Common myeloid progenitor, CD34-positive (primary cell): ENCODE results near the gene ENTPD8. TPM values are rescaled to one million over a fixed set of nuclear protein-coding genes. Genes with fewer than 3 reads are reported as not detected.

Source experiments
- CTCF ChIA-PET: fragments of 350-600 bp; sonication (Branson Sonifier 250); formaldehyde crosslinking; loops from one replicate; lab custom pipeline; 2021; ENCODE audit warnings: antibody characterized with exemption; lab: Charles Lee
- POLR2A ChIA-PET: fragments of 350-600 bp; sonication (Branson Sonifier 250); formaldehyde crosslinking; loops from one replicate; lab custom pipeline; 2021; ENCODE audit warnings: antibody characterized with exemption; lab: Charles Lee
- DNase-seq, 3 donors: peaks; one replicate each; pipeline versions ENCODE4 v3.0.0 to v3.0.0-alpha.2; 2013
- H3K27ac ChIP-seq, 2 experiments: 1 replicate in 1 of 2; 2 replicates in 1 of 2; pipeline ENCODE4 v1.7.0; 2013; ENCODE audit warnings: inconsistent platforms in 2 of 2, low read length in 2 of 2, mild to moderate bottlenecking in 2 of 2, low read depth in 1 of 2, moderate library complexity in 1 of 2; ENCODE audit not compliant: severe bottlenecking in 2 of 2, insufficient read depth in 1 of 2, poor library complexity in 1 of 2
- H3K27me3 ChIP-seq, 5 experiments: replicated peaks in 2 of 5; 1 replicate in 3 of 5; 2 replicates in 2 of 5; pipeline versions ENCODE4 v1.6.1 to v1.7.0; 2013; ENCODE audit warnings: low read length in 4 of 5, mild to moderate bottlenecking in 2 of 5, moderate library complexity in 2 of 5, inconsistent platforms in 1 of 5; ENCODE audit not compliant: insufficient read depth in 5 of 5, control insufficient read depth in 4 of 5
- H3K36me3 ChIP-seq, 4 experiments: 1 replicate in 2 of 4; 2 replicates in 2 of 4; pipeline versions ENCODE4 v1.6.1 to v1.7.0; 2013; ENCODE audit warnings: low read length in 3 of 4, control low read depth in 1 of 4, mild to moderate bottlenecking in 1 of 4; ENCODE audit not compliant: control insufficient read depth in 4 of 4, insufficient read depth in 4 of 4
- H3K4me1 ChIP-seq, 4 experiments: 1 replicate in 3 of 4; 2 replicates in 1 of 4; pipeline versions ENCODE4 v1.6.1 to v1.7.1; 2013; ENCODE audit warnings: low read length in 3 of 4, mild to moderate bottlenecking in 3 of 4, control low read depth in 1 of 4, inconsistent platforms in 1 of 4, moderate library complexity in 1 of 4; ENCODE audit not compliant: control insufficient read depth in 4 of 4, insufficient read depth in 4 of 4; ENCODE audit errors: control extremely low read depth in 1 of 4
- H3K4me3 ChIP-seq, 7 experiments: 1 replicate in 4 of 7; 2 replicates in 3 of 7; pipeline versions ENCODE4 v1.5.1 to v1.7.0; 2013; ENCODE audit warnings: mild to moderate bottlenecking in 7 of 7, low read length in 6 of 7, moderate library complexity in 6 of 7, inconsistent platforms in 2 of 7, low read depth in 2 of 7, control low read depth in 1 of 7; ENCODE audit not compliant: insufficient read depth in 4 of 7, control insufficient read depth in 1 of 7; ENCODE audit errors: extremely low read depth in 1 of 7
- H3K9me3 ChIP-seq, 5 experiments: 1 replicate in 4 of 5; 2 replicates in 1 of 5; pipeline versions ENCODE4 v1.6.1 to v1.7.1; 2013; ENCODE audit warnings: low read length in 4 of 5, mild to moderate bottlenecking in 2 of 5, inconsistent platforms in 1 of 5, low read depth in 1 of 5, moderate library complexity in 1 of 5; ENCODE audit not compliant: control insufficient read depth in 4 of 5, insufficient read depth in 2 of 5; ENCODE audit errors: control extremely low read depth in 1 of 5
- WGBS: methylation state at CpG from one replicate; pipeline ENCODE4 v1.1.5; 2013; ENCODE audit not compliant: insufficient coverage; 5-methylcytosine and 5-hydroxymethylcytosine counted together
- polyA plus RNA-seq: library from polyadenylated mRNA; unstranded; fragments of 120-200 nt; gene quantifications from one replicate; pipeline ENCODE4 v1.2.1, GENCODE V29; 2013

The ENTPD8 gene, protein sequence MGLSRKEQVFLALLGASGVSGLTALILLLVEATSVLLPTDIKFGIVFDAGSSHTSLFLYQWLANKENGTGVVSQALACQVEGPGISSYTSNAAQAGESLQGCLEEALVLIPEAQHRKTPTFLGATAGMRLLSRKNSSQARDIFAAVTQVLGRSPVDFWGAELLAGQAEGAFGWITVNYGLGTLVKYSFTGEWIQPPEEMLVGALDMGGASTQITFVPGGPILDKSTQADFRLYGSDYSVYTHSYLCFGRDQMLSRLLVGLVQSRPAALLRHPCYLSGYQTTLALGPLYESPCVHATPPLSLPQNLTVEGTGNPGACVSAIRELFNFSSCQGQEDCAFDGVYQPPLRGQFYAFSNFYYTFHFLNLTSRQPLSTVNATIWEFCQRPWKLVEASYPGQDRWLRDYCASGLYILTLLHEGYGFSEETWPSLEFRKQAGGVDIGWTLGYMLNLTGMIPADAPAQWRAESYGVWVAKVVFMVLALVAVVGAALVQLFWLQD
- polyA plus RNA-seq = 0.88 TPM

DNA sequence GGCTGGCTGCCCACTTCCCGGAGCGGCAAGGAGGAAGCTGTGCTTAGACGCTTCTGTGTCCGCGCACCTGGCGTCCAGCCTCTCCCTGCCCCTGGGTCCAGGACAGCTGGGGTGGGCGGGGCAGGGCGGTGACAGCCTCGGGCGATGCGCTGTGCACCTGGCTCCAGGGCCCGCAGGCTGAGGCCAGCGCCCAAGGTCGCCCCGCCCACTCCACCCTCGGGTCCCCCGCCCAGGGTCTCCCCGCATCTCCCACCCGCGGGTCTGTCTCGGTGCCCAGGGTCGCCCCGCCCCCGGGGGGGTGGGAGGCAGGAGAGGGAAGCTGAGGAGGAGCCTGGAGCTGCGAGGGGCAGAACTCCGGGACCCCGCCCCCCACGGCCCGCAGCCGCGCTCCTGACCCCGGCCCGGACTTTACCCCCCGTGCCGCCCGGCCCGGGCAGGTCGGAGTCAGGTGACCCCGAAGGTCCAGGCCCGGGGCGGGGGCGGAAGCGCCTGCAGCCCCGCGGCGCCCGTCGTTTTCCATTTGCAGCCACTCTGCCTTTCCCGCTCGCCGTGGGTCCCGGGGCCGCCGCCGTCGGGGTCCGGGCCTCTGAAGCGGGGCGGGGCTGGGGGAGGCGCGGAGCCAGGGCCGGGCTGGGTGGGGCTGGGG lies at the start of gene ENTPD8:
TSS of gene ENTPD8 (minus strand) at position 69 of the 646 bp plus-strand sequence. CDS start 3,072 bp downstream, outside the sequence.
- peaks cover 0 to 2% (median 0%) of the 10 kb centered on the region in 5 experiments for H3K27me3 ChIP-seq
- CTCF ChIA-PET = interaction anchor here (1.3 to 5.0 kb wide), 3 partner anchors 18 to 144 kb away, joined by 3 to 33 read pairs (median 5); partner anchors contain the start of genes EXD3 and NOXA1
- no peak within 1 kb of the TSS for H3K27ac ChIP-seq
- H3K9me3 ChIP-seq = no peaks in the 10 kb centered on the region
- under 1% methylated on average over 28 of the region's 62 CpGs for WGBS
- POLR2A ChIA-PET = no interaction called here
- H3K4me3 ChIP-seq = peak within 1 kb of the TSS in 5 of 7 experiments; percentile 6 to 68 (median 56)
- DNase-seq = peak; percentile 42 to 67 (median 51)
- H3K4me1 ChIP-seq = peaks cover 0 to 15% (median 8%) of the 10 kb centered on the region in 4 experiments
- no peaks in the 10 kb centered on the region for H3K36me3 ChIP-seq

DNA sequence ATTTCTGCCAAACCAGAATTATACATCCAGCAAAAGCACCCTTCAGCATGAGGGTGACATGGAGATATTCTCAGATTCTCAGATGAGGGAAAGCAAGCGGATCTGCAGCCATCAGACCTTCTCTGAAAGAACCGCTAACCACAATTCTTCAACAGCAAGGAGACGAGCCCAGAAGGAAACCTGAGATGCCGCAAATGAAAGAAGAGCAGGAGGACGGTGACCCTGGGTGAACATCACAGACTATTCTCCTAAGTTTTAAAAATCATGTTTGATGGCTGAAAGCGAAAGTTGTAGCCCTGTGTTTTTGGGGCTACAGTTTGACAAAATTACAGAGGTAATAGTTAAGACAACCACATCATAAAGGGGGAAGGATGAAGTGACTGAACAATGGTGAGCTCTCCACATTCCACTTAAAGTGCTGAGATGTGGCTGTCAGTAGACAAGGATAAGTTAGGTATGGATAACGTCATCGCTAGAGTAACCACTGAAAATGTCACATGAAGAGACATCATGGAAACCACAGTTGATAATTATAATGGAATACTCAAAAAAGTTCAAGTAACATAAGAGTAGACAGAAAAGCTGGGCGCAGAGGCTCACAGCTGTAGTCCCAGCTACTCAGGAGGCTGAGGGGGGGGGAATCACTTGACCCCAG lies 49.5 kb upstream of the ENTPD8 start:
- no peak overlapping the region for H3K27ac ChIP-seq
- no peaks in the 10 kb centered on the region for H3K27me3 ChIP-seq
- CTCF ChIA-PET = no interaction called here
- H3K36me3 ChIP-seq = no peaks in the 10 kb centered on the region
- 100% methylated on average over 1 of the region's 9 CpGs for WGBS
- DNase-seq = no peak
- peaks cover 0 to 12% (median 3%) of the 10 kb centered on the region in 4 experiments for H3K4me1 ChIP-seq
- peaks cover 0 to 4% (median 2%) of the 10 kb centered on the region in 5 experiments for H3K9me3 ChIP-seq
- POLR2A ChIA-PET = no interaction called here
- no peak overlapping the region for H3K4me3 ChIP-seq

DNA sequence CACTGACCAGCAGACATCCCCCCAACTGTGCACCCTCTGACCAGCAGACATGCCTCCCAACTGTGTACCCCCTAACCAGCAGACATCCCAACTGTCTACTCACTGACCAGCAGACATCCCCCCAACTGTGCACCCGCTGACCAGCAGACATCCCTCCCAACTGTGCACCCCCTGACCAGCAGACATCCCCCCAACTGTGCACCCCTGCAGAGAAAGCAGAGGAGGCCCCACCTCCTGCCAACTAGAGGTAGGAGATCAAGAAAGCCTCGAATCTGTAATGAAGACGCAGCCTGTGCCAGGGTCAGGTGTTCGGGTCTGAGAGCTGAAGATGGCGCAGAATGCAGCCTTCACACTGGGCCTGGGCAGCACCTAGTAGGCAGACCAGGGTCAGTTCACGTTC lies 47.7 kb upstream of the ENTPD8 start:
- CTCF ChIA-PET = no interaction called here

DNA sequence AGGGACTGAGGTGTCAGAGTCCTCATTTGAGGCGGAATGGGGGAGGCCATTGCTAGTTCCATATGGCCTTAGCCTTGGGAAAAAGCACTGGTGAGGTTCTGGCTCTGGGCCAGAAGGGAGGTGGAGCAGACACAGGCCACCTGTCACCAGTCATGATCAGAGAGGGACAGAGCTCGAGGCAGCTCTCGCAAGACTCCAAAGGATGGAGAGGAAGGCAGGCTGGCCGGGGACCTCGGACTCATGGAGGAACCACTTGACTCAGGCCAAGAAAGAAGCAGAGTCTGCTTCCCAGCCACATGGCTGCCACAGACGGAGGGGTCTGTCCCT lies 47.1 kb upstream of the ENTPD8 start:
- Histone ChIP-seq H3K4me1 (peaks cover 0 to 3% (median under 1%) of the 10 kb centered on the region in 4 experiments), H3K27ac (no peak overlapping the region), H3K4me3 (no peak overlapping the region), H3K36me3 (no peaks in the 10 kb centered on the region), H3K27me3 (no peaks in the 10 kb centered on the region), H3K9me3 (peaks cover 0 to 2% (median 0%) of the 10 kb centered on the region in 5 experiments)
- ChIA-PET CTCF (interaction anchor here (1.2 kb wide), 1 partner anchor 8 kb away, joined by 3 read pairs; no protein-coding TSS in a partner anchor), POLR2A (no interaction called here)
- DNase-seq = no peak
- whole genome bisulfite sequencing = 97% methylated on average over 5 of the region's 6 CpGs

More for the DNA sequence above, 47.7 kb upstream of the ENTPD8 start:
- WGBS = 95% methylated on average over 4 of the region's 6 CpGs
- no peak overlapping the region for H3K4me3 ChIP-seq
- peaks cover 0 to 4% (median 2%) of the 10 kb centered on the region in 5 experiments for H3K9me3 ChIP-seq
- peaks cover 0 to 6% (median 2%) of the 10 kb centered on the region in 4 experiments for H3K4me1 ChIP-seq
- H3K36me3 ChIP-seq = no peaks in the 10 kb centered on the region
- DNase-seq = no peak
- H3K27ac ChIP-seq = no peak overlapping the region
- H3K27me3 ChIP-seq = no peaks in the 10 kb centered on the region
- POLR2A ChIA-PET = no interaction called here

DNA sequence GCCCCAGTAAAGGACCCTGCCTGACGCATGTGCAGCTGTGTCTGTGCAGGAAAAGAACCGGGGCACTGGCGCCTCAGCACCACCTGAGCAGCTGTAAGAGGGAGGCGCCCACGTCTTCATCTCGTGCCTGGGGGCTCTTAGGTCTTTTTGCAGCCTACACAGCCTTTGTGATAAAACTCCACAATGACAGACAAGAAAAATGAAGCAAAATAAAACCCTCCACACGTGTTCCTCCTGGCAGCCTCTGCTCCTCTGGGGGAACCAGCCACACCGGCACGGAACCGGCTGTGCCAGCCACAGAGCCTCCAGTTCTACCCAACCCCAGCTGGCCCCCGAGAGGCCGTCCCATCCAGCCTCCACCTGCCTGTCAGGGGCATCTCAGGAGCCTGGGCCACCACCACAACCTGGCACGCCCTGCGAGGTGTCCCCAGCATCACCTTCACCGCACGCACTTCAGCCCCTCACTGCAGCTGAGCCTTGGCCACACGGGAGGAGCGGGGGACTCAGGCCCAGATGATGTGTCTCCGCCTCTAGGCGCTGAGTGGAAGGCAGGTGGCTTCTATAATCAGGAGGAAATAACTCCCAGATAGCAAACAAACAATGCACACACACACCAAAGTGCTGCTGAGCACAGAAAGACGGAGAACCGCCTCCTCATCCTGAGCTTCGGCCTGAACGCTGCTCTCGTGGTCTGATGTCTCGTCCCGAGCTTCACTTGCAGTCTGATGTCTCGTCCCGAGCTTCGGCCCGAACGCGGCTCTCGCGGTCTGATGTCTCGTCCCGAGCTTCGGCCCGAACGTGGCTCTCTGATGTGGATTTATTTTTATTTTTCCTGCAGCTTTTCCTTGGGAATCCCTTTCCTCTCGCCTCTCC lies 46.5 kb upstream of the ENTPD8 start:
- no peak overlapping the region for H3K27ac ChIP-seq
- 98% methylated on average over 36 of the region's 41 CpGs for WGBS
- H3K4me1 ChIP-seq = peaks cover 0 to 3% (median 0%) of the 10 kb centered on the region in 4 experiments
- H3K4me3 ChIP-seq = no peak overlapping the region
- POLR2A ChIA-PET = no interaction called here
- CTCF ChIA-PET = interaction anchor here (1.2 kb wide), 1 partner anchor 9 kb away, joined by 3 read pairs; no protein-coding TSS in a partner anchor
- no peak for DNase-seq
- H3K27me3 ChIP-seq = no peaks in the 10 kb centered on the region
- no peaks in the 10 kb centered on the region for H3K36me3 ChIP-seq
- no peaks in the 10 kb centered on the region for H3K9me3 ChIP-seq
